Sciatic nerve (tissue), 2 donors: ENCODE data around the gene CYGB. TPM values are rescaled to one million over a fixed set of nuclear protein-coding genes. Genes with fewer than 3 reads are reported as not detected.

Source experiments
- ATAC-seq: fragments of 200-7000 bp; cut with Tn5 transposase; one replicate; pipeline ENCODE4 v1.9.1; 2020; ENCODE audit warnings: mild to moderate bottlenecking, moderate library complexity
- DNase-seq: peaks from one replicate; pipeline ENCODE4 v3.0.0-alpha.2; 2020; ENCODE audit warnings: low spot score
- intact Hi-C: fragments of 100-400 bp; cut with DNase I; formaldehyde crosslinking; loops from one replicate; pipeline ENCODE4 v1.14.2; 2022
- total RNA-seq: library from RNA; stranded (reverse); fragmentation: NEBNext Ultra II Directional; extraction: Animal tissue kit (Norgen Biotek cat#: 25700); gene quantifications from one replicate; pipeline ENCODE4 v1.2.1, GENCODE V29; 2021
- donor health status: DM: no; HTN: no; CAD: no.
- donor health status: DM: no; HTN: no; CAD: no.

Gene CYGB
- 57.7 TPM for total RNA-seq

DNA sequence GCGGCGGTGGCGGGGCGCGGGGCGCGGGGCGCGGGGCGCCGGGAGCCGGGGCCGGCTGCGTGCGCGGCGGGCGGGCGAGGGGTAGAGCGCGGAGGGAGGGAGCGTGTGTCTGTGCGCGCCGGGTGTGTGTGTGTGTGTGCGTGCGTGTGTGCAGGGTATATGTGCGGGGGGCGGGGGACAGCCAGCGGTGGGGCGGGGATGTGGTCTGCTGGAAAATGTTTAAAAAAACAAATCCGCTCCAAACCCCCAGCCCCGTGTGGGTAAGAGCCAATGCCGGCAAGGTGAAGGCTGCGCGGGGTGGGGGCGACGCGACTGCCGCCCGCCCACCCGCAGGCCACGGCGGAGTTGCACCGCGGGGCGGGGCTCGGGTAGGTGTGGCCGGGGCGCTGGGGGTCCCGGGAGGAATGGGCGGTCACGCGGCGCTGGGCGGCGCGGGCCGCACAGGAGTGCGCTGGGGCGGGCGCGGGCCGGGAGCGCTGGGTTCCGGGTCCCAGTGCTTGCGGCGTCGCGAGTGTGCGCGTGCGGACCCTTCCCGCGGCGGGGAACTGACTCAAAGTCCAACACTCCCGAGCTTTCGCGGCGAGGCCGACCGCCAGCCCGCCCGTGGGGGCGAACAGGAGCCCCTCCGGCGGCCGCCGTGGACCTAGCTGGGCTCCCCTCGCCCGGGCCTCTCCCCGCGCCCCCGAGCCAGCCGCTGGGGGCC is at the start of gene CYGB:
Gene CYGB (minus strand): TSS at position 132 of the 703 bp plus-strand sequence. CDS start 167 bp downstream, outside the sequence.
- DNase-seq (no peak), ATAC-seq (peak; percentile 56)
- intact Hi-C loops: no loop called here

DNA sequence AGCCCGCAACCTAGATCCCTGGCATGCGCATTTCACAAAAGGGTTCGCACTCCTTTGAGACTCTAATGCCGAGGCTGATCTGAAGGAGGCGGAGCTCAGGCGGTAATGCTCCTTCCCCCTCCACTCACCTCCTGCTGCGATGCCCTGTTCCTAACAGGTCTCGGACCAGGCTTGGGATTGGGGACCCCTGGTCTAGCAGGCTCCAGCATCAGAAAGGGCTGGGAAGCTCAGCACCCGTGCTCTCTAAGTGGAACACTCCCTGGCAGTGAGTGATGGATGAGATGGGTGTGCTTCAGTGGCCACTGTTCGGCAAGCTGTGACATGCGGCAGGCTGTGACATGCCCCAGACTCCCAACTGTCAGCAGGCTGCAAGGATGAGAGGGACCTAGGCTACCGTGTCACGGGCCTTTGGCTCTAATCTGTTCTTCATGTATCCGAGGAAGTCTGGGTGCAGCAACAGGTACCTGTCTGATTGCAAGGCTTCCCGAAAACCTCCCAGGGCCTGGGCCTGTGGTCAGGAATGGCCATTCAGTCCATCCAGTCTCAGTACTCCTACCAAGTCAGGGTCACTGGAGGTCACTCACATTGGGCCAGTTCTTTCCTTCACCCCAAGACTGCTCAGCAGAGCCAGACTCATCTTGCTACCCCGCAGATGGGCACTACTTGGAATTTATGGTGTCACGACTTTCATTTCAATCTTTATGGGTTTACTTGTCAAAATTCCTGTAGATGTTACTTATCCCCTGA is 49.4 kb upstream of the CYGB start:
- ATAC-seq (no peak), DNase-seq (no peak)
- intact Hi-C loops: no loop called here

DNA sequence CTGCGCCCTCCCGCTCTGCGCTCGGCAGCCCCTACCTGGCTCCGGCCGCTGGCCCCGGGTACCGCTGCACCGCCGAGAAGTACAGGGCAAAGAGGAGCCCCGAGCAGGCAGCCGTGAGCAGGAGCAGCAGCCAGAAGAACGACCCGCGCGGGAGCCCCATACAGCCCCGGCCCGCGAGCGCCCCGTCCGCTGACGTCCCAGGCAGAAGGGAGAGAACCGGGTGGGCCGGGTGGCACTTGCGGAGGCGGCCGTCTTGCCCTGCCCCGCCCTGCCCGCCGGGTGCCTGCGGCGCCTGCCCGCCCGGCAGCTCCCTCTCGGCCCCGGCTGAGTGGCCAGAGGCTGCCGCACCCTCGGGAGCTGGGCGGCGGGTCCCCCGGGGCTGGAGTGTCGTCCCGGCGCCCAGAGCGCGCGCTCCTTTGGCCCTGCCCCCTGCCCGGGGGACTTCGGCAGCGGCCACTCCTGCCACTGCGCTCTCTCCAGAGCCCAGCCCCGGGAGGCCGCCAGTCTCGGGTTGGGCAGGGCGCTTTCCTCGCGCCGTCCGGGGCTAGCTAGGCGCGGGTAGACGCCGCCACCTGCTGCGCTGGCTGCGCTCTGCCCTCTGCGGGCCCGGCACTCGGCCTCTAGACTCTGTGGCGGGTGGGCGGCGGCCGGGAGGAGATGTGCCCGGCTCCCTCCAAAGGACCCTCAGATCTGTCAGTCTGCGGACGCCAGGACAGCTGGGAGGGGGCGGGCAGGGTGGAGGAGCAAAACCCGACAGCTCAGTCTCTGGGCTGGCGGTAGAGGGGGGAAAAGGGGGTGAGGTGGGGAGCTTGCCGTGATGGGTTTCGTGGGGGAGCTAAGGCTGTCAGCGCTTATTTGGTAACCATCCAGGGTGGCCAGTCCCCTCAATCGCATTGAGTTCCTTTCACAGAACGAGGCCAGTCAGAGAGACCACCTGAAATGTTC is 48.4 kb upstream of the CYGB start, which contains the start of gene ST6GALNAC2:
Gene ST6GALNAC2 (minus strand): TSS at position 212 of the 945 bp plus-strand sequence. CDS start 52 bp downstream, at position 160.
- DNase-seq: peak; percentile 81
- peak; percentile 86 for ATAC-seq
- intact Hi-C loops: no loop called here

DNA sequence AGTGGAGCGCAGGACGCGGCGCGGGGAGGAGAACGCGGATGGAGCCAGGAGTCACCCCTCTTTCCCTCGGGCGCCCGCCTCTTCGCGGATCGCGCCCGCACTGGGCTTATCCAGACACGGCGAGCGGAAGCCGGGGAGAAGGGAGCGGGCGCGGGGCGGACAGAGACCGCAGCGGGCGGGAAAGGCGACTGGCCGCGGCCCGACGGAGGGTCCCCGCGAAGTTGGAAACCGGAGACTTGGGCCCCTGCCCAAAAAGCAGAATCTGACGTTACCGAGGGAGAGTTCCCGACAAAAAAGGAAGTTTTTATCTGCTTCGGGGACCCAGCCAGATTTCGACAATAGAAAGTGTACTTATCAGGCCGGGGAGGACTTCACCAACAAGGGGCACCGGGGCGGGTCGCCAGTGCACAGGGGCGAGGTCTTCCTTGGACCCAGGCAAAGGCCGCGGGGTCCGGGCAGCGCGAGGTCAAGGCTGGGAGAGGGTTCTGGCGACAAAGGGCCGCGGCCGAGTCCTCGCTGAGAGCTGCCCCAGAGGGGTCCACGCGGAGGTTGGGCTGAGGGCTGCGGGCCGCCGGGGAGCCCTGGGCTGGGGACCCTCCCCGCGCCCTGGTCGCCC is 47.6 kb upstream of the CYGB start:
- ATAC-seq (peak; percentile 60), DNase-seq (peak; percentile 72)
- intact Hi-C loops: no loop called here

DNA sequence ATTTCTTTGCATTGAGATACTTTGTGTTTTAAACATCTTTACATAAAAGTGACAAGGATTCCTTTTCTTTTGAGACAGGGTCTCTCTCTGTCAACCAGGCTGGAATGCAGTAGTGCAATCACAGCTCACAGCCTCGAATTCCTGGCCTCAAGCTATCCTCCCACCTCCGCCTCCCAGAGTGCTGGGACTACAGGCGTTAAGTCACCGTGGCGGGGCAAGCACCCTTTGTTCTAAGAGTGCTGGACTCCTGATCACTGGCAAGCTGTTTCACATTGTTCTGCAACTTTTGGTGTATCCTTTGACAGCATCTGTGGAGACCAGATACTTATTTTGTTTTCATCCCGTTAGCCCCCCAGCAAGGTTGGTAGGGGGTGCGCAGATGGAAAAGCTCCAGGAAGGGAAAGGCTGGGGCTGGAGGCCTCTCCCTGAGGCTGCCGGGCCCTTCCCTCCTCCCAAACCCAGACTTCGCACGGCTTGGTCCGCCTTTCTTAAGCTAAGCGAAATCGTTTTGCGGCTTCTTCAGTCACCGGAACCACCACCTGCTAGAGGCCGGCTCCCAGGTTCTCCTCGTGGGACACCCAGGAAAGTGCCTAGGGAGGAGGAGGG is 47.0 kb upstream of the CYGB start:
- ATAC-seq (peak; percentile 6), DNase-seq (no peak)
- intact Hi-C loops: no loop called here

DNA sequence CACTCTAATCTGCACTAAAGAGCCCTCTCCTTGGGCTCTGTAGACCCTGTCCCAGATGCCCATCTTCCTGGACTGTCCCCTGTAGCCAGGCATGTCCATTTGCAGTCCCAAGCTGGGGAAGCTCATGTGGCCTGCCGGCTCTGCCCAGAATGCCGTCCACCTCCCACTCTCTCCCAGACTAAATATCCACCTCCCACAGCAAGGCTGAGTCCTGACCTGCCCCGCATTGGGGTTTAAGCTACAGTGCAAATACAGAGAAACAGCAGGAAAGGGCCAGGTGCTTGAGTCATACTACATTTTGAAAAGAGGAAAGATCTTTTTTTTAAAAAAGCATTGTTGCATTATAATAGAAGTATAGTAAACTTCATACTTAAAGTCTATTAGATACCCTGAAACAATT is 45.2 kb upstream of the CYGB start:
- intact Hi-C loops: no loop called here
- no peak for ATAC-seq
- no peak for DNase-seq

DNA sequence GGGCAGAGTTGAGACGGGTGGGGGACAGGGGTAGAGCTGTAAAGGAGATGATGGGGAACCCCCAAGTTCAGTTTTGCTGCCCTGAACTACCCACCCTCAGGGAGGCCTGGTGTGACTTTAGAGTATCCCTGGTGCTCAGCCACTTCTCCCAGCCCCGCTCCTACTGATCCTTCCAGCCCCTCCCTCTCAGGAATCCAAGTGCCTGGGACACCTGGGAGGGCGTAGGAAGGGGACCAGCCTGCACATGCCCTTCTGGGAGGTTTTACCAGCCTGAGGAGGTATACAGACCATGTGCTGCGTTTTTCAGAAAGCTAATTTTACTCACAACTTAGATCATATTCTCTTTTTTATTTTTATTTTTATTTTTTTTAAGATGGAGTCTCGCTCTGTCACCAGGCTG is 44.0 kb upstream of the CYGB start:
- intact Hi-C loops: no loop called here

DNA sequence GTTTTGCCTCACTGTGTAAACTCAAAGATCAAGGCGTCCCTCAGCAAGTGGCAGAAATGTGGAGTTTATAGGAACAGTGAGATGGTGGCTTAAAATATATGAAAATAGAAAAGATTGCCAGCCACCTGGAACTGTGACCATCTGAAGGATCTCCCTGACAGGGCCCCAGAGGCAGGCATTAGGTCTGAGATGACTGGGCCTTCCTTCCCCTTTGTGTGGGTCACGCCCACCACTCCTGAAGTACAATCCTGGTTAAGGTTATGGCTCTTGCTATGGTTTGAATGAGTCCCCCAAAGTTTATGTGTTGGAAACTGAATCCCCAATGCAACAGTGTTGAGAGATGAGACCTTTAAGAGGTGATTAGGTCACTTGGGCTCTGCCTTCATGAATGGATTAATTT is 41.8 kb upstream of the CYGB start:
- DNase-seq: no peak
- intact Hi-C loops: no loop called here
- no peak for ATAC-seq

More for the DNA sequence above, 44.0 kb upstream of the CYGB start:
- DNase-seq (no peak), ATAC-seq (no peak)

DNA sequence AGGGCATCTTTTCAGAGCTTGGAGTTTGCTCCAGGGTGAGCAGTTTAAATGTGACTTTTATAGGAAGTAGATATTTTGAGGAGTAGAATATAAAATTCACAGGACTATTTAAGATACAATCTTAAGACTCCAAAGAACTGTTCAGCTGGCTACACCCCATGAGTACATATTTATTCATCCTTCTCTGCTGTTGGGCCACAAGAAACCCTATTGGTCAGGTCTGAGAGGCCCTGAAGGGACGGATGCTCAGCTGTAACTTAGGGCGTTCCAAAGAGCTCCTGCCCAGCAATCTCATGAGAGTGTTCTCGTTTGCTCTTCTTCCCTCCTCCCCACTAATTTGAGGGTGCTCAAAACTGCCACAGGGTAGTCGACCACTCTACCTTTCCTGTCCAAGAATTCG is 40.9 kb upstream of the CYGB start:
- intact Hi-C loops: no loop called here
- ATAC-seq (no peak), DNase-seq (no peak)

DNA sequence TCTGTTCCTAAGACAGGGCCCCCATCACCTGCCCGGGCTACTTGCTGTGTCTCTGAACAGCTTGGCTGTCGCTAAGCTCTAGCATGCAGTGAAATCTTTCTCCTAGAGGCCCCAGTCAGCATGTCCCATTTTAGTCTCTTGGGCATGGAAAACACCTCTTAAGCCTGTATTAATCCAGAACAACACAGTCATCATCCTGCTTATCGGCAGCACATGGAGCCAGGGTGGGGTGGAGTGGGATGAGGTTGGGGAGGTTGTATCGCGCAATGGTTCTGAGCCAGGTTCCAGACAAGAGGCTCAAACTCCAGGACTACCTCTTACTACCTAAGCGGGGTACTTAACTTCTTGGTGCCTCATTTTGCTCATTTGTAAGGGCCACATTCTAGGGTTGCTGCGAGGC is 40.4 kb upstream of the CYGB start:
- no peak for DNase-seq
- intact Hi-C loops: no loop called here
- no peak for ATAC-seq

DNA sequence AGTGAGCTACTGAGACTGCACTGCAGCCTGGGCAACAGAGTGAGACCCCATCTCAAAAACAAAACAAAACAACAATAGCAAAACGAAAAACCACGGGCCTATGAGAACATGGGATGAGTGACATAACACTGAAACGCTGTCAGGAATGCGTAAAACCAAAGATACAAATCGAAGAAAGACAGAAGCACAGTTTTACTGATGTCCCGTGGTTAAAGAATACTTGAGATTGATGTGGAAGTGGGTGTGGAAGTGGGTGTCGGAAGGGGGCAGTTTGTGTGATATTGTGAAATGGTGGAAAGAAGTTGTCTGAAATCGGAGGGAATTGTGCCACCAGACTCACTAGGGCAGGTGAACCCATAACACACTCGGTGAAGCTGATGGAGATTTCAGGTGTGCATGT is 38.7 kb upstream of the CYGB start:
- intact Hi-C loops: no loop called here
- DNase-seq (no peak), ATAC-seq (no peak)

DNA sequence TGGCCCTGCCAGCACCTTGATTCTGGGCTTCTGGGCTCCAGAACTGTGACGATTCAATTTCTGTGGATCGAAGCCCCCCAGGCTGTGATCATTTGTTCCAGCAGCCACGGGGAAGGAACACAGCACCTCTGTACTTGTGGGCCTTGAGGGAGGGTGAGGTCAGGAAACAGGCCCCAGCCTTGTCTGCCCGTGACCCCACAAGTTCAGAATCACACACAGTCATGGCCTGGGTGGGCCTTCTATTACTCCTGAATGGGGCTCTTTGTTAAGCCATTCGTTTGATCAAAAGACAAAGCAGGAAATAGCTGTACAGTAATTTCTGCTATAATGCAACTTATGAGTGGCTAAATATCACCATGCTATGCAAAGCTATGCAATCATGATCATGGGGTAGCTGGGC is 38.1 kb upstream of the CYGB start:
- no peak for DNase-seq
- peak; percentile 94 for ATAC-seq
- intact Hi-C loops: no loop called here

DNA sequence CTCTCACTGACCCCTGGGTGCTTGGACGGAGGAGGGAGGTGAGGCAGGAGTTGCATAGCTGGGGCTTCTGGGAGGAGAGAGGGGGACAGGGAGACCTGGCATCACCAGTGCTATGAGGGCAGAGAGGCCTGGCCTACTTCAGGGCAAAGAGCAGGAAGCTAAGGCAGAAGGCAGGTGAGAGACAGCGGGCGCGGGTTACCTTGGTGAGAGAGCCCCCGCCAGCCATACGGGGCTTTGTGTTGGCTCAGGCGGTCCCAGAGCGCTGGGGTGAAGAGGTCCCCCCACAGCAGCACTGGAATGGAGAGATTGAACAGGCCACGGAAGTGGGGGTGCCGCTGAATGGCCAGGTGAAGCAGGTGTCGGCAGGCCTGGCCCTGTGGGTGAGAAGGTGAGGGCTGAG is 36.7 kb upstream of the CYGB start:
- intact Hi-C loops: no loop called here
- no peak for DNase-seq
- no peak for ATAC-seq

DNA sequence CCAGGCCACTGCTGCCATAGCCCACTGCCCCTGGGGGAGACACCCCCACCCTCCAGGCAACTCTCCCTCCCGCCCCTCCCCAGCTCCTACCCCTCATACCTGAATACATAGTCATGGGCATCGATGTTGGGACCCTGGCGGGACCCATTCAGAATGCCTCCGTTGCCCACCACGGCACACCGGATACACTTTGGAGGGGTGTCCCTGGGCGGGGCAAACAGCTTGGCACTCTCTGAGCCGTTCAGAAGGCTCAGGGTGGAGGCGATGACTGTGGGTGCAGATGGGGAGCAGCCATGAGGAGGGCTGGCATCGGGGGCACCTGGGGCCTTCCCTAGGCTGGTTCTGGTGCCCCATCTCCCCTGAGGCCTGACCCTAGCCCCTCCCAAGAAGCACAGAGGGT is 35.6 kb upstream of the CYGB start:
- ATAC-seq (no peak), DNase-seq (no peak)
- intact Hi-C loops: no loop called here

DNA sequence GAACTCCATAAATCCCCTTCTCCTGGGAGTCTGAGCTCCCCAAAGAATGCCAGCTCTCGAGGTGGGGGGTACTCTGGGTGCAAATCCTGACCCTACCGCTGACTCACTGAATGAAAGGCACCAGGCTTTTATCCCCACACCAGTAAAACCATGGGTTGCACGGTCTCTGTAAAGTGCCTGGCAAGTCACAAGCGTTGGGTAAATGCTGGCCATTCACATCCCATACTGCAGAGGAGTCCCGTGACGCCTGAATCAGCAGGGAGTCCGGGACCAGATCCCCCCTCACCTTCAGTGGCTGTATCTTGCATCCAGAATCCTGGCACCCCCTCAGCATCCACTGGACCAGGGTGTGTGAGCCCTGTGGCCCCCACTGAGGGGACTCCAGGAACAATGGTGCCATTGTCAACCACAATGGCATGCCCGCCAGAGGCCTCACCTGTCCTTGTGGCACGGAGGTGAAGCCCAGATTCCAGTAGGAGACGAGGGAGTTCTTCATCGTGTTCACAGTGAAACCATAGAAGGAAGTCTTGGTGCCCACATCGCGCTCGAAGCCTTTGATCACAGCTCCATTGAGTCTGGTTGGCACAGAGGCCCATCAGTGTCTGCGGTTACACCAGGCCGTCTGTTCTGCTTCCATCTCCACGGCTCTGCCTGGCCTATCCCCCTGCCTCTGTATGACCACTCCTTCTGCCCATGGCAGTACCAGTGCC is 34.8 kb upstream of the CYGB start:
- no peak for ATAC-seq
- intact Hi-C loops: no loop called here
- no peak for DNase-seq

DNA sequence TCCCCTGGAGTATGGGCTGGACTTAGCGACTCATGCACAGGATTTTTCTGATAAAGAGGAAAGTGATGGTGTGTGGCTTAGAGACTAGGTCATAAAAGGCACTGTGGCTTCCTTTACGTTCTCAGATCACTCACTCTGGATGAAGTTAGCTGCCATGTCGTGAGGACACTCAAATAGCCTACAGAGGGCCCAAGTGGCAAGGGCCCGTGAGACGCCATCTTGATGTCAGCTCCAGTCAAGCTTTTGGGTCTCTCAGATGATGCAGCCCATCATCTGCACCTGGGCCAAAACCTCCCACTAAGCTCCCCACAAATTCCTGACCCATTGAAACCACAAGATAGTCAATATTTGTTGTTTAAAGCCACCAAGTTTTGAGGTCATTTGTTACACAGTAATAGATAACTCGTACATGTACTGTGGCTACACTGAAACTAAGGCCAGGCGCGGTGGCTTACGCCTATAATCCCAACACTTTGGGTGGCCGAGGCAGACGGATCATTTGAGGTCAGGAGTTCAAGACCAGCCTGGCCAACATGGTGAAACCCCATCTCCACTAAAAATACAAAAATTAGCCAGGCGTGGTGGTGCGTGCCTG is 33.5 kb upstream of the CYGB start:
- DNase-seq: no peak
- ATAC-seq: no peak
- intact Hi-C loops: no loop called here

DNA sequence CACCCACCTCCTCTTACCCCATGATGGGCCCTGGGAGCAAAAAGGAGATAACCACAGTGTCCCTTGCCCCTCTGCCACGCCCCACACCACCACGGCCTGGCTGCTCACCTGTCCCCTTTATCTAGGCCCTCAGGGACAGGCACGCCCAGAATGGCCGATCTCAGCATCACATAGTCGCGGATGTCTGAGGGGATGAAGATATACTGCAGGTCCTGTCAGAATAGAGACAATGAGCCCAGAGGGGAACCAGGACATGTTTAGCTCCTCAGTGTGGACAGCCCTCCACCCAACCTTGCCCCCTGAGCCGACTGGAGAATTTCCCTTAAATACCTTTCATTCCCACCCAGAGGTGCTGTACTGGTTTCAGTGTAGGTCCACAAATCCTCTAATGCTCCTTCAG is 32.9 kb upstream of the CYGB start:
- no peak for ATAC-seq

More for the DNA sequence above, 32.9 kb upstream of the CYGB start:
- DNase-seq: no peak
- intact Hi-C loops: no loop called here
